H1 (cell line): ENCODE measurements around the gene ZNF555. TPM values are rescaled to one million over a fixed set of nuclear protein-coding genes. Genes with fewer than 3 reads are reported as not detected.

ENCODE experiments used
- CTCF ChIA-PET: fragments of 300-600 bp; sonication (Branson Sonifier 250); formaldehyde crosslinking; loops from one replicate; lab custom pipeline; 2021; ENCODE audit not compliant: partially characterized antibody; lab: Charles Lee
- POLR2A ChIA-PET: fragments of 300-600 bp; sonication (Branson Sonifier 250); formaldehyde crosslinking; loops from one replicate; lab custom pipeline; 2021; ENCODE audit warnings: inconsistent platforms; ENCODE audit not compliant: partially characterized antibody; lab: Charles Lee
- DNase-seq, 2 experiments: peaks; one replicate each; pipeline versions ENCODE4 v3.0.0 to v3.0.0-alpha.2; 2010 to 2022; ENCODE audit warnings: low spot score in 2 of 2, low read depth in 1 of 2, mixed read lengths in 1 of 2
- FAIRE-seq: peaks from 2 replicates; lab custom pipeline; 2011; peaks lifted over from hg19 to GRCh38; lab: Jason Lieb, UNC
- H2AFZ ChIP-seq: 2 replicates; pipeline ENCODE4 v1.8.1; 2012; ENCODE audit warnings: low read length, inconsistent platforms
- H2AK5ac ChIP-seq: 2 replicates; pipeline ENCODE4 v1.6.1; 2013; ENCODE audit warnings: low read depth, low read length
- H2BK120ac ChIP-seq: replicated peaks from 2 replicates; pipeline ENCODE3; 2013; ENCODE audit warnings: low read depth, low read length, inconsistent platforms
- H2BK12ac ChIP-seq: 2 replicates; pipeline ENCODE4 v1.6.1; 2013; ENCODE audit warnings: low read depth, low read length
- H2BK15ac ChIP-seq: 2 replicates; pipeline ENCODE4 v1.6.1; 2013; ENCODE audit warnings: low read length
- H2BK20ac ChIP-seq: 2 replicates; pipeline ENCODE4 v1.6.1; 2013; ENCODE audit warnings: low read length
- H2BK5ac ChIP-seq: 2 replicates; pipeline ENCODE4 v1.6.1; 2013; ENCODE audit warnings: low read depth, low read length
- H3K14ac ChIP-seq: 2 replicates; pipeline ENCODE4 v1.6.1; 2013; ENCODE audit warnings: inconsistent platforms; ENCODE audit not compliant: insufficient read length
- H3K18ac ChIP-seq: 2 replicates; pipeline ENCODE4 v1.6.1; 2013; ENCODE audit warnings: low read length; ENCODE audit errors: extremely low read depth
- H3K23ac ChIP-seq: 2 replicates; pipeline ENCODE4 v1.6.1; 2013; ENCODE audit warnings: inconsistent platforms; ENCODE audit not compliant: insufficient read length
- H3K23me2 ChIP-seq: 2 replicates; pipeline ENCODE4 v1.6.1; 2013; ENCODE audit warnings: low read depth, low read length
- H3K27ac ChIP-seq: 2 replicates; pipeline ENCODE4 v1.6.1; 2011; ENCODE audit warnings: low read depth, low read length, inconsistent platforms
- H3K27me3 ChIP-seq, 4 experiments: replicated peaks in 1 of 4; 1 replicate in 1 of 4; 2 replicates in 3 of 4; pipeline versions ENCODE4 v1.6.1 to v1.8.1; 2011 to 2013; ENCODE audit warnings: low read length in 3 of 4, mild to moderate bottlenecking in 3 of 4, inconsistent platforms in 2 of 4, mixed read lengths in 2 of 4, moderate library complexity in 1 of 4; ENCODE audit not compliant: control insufficient read depth in 3 of 4, insufficient read depth in 3 of 4; ENCODE audit errors: extremely low read depth in 1 of 4
- H3K36me3 ChIP-seq, 4 experiments: 2 replicates each; pipeline versions ENCODE4 v1.6.1 to v1.8.1; 2011 to 2013; ENCODE audit warnings: mild to moderate bottlenecking in 4 of 4, low read length in 3 of 4, moderate library complexity in 2 of 4, control low read depth in 1 of 4, inconsistent platforms in 1 of 4; ENCODE audit not compliant: insufficient read depth in 4 of 4, control insufficient read depth in 2 of 4
- H3K4ac ChIP-seq: replicated peaks from 2 replicates; pipeline ENCODE3; 2013; ENCODE audit warnings: low read length, low read depth, mixed read lengths, inconsistent platforms; ENCODE audit not compliant: insufficient read length
- H3K4me1 ChIP-seq, 4 experiments: replicated peaks in 1 of 4; 1 replicate in 1 of 4; 2 replicates in 3 of 4; pipeline versions ENCODE4 v1.6.1 to v1.8.1; 2011 to 2013; ENCODE audit warnings: low read length in 3 of 4, inconsistent platforms in 2 of 4, mixed read lengths in 1 of 4; ENCODE audit not compliant: insufficient read depth in 4 of 4, control insufficient read depth in 3 of 4
- H3K4me2 ChIP-seq, 2 experiments: 2 replicates each; pipeline versions ENCODE4 v1.6.1 to v1.8.1; 2011 to 2013; ENCODE audit warnings: low read depth in 2 of 2, low read length in 2 of 2, control low read depth in 1 of 2, inconsistent platforms in 1 of 2, mild to moderate bottlenecking in 1 of 2; ENCODE audit not compliant: insufficient read depth in 1 of 2
- H3K4me3 ChIP-seq, 4 experiments: fragments of 200-600, 300-600 bp in 1 of 4; sonication (generic), shearing (Covaris generic), sonication (Bioruptor Twin) in 1 of 4; 2 replicates each; pipeline versions ENCODE4 v1.5.1 to v1.8.1; 2011 to 2016; ENCODE audit warnings: low read length in 4 of 4, low read depth in 3 of 4, control low read depth in 2 of 4, inconsistent platforms in 2 of 4, mild to moderate bottlenecking in 2 of 4, mixed read lengths in 1 of 4, moderate library complexity in 1 of 4; ENCODE audit not compliant: insufficient read depth in 2 of 4; ENCODE audit errors: extremely low read depth in 1 of 4
- H3K56ac ChIP-seq: replicated peaks from 2 replicates; pipeline ENCODE3; 2013; ENCODE audit warnings: low read depth, mild to moderate bottlenecking, mixed read lengths, low read length, inconsistent platforms; ENCODE audit not compliant: insufficient read length
- H3K79me1 ChIP-seq: 2 replicates; pipeline ENCODE4 v1.6.1; 2013; ENCODE audit warnings: low read depth, low read length, control low read depth
- H3K79me2 ChIP-seq, 2 experiments: 2 replicates each; pipeline versions ENCODE4 v1.6.1 to v1.8.1; 2012 to 2013; ENCODE audit warnings: low read length in 2 of 2, mild to moderate bottlenecking in 2 of 2, inconsistent platforms in 1 of 2; ENCODE audit not compliant: insufficient read depth in 2 of 2, control insufficient read depth in 1 of 2
- H3K9ac ChIP-seq, 4 experiments: replicated peaks in 1 of 4; 1 replicate in 1 of 4; 2 replicates in 3 of 4; pipeline versions ENCODE4 v1.6.1 to v1.8.1; 2011 to 2013; ENCODE audit warnings: low read depth in 3 of 4, low read length in 3 of 4, control low read depth in 2 of 4, mild to moderate bottlenecking in 2 of 4, moderate library complexity in 2 of 4, inconsistent platforms in 1 of 4; ENCODE audit errors: extremely low read depth in 1 of 4
- H3K9me3 ChIP-seq, 2 experiments: 2 replicates each; pipeline versions ENCODE4 v1.6.1 to v1.8.1; 2012 to 2013; ENCODE audit warnings: mild to moderate bottlenecking in 2 of 2, moderate library complexity in 2 of 2, control low read depth in 1 of 2, inconsistent platforms in 1 of 2, low read depth in 1 of 2, low read length in 1 of 2, mixed read lengths in 1 of 2; ENCODE audit not compliant: insufficient read depth in 2 of 2
- H4K20me1 ChIP-seq, 2 experiments: replicated peaks in 1 of 2; 2 replicates each; pipeline versions ENCODE3 to v1.8.1; 2011 to 2013; ENCODE audit warnings: inconsistent platforms in 2 of 2, low read length in 2 of 2, mild to moderate bottlenecking in 1 of 2; ENCODE audit not compliant: insufficient read depth in 2 of 2, control insufficient read depth in 1 of 2
- H4K5ac ChIP-seq: 2 replicates; pipeline ENCODE4 v1.6.1; 2013; ENCODE audit warnings: low read length, low read depth, mixed read lengths, inconsistent platforms; ENCODE audit not compliant: insufficient read length
- H4K8ac ChIP-seq: 2 replicates; pipeline ENCODE4 v1.8.0; 2013; ENCODE audit warnings: mild to moderate bottlenecking, moderate library complexity, low read length, inconsistent platforms; ENCODE audit not compliant: insufficient read depth; ENCODE audit errors: extremely low read depth
- H4K91ac ChIP-seq: replicated peaks from 2 replicates; pipeline ENCODE3; 2013; ENCODE audit warnings: low read length, mixed read lengths, inconsistent platforms; ENCODE audit not compliant: insufficient read length
- CBX8 ChIP-seq: fragments of 300-800, 300-1000 bp; sonication (generic); IDR thresholded peaks from 2 replicates; pipeline ENCODE4 v1.7.1; 2016; ENCODE audit warnings: low read depth, low read length, borderline replicate concordance
- CREB1 ChIP-seq: IDR thresholded peaks from 2 replicates; pipeline ENCODE4 v1.6.1; 2012; ENCODE audit warnings: inconsistent platforms
- SRF ChIP-seq: IDR thresholded peaks from 2 replicates; pipeline ENCODE4 v1.6.1; 2011; ENCODE audit warnings: mild to moderate bottlenecking, low read depth, low read length, moderate library complexity
- TBP ChIP-seq: IDR thresholded peaks from 2 replicates; pipeline ENCODE4 v1.6.1; 2011; ENCODE audit warnings: low read depth, low read length, improper control_type of control experiment
- WGBS, 2 experiments: shearing (Covaris generic) in 1 of 2; methylation state at CpG; one replicate each; pipeline versions ENCODE4 v1.1.6 to v1.1.7; 2013 to 2015; ENCODE audit warnings: low lambda C conversion rate in 2 of 2, mixed read lengths in 2 of 2, inconsistent platforms in 1 of 2, low coverage in 1 of 2, missing lambda C conversion rate in 1 of 2; ENCODE audit not compliant: insufficient replicate concordance in 2 of 2, insufficient coverage in 1 of 2, insufficient read length in 1 of 2; ENCODE audit errors: extremely low coverage in 1 of 2, missing lambda C conversion rate in 1 of 2; 5-methylcytosine and 5-hydroxymethylcytosine counted together
- polyA plus RNA-seq, 7 experiments: library from polyadenylated mRNA; depleted of rRNA in 3 of 7; stranded (reverse) in 5 of 7; unstranded in 2 of 7; fragments of >200 nt in 5 of 7; fragments of 200-250 nt in 2 of 7; gene quantifications; 1 replicate in 5 of 7; 2 replicates in 1 of 7; 4 replicates in 1 of 7; pipeline versions ENCODE4 v1.2.1 to v1.2.3, GENCODE V29; 2011 to 2013; ENCODE audit warnings: missing spikeins in 2 of 7, mixed read lengths in 2 of 7
- total RNA-seq: library from RNA; stranded (reverse); fragmentation: NEBNext Ultra II Directional; extraction: Animal tissue kit (Norgen Biotek cat#: 25700); gene quantifications from 2 replicates; pipeline ENCODE4 v1.2.1, GENCODE V29; 2021

ZNF555 gene
- total and polyA plus RNA-seq, 2 of the 8 experiments (the other 6 are each of a cell fraction or from before 2014, with no cell fraction given): 1.6 to 5.7 TPM

DNA sequence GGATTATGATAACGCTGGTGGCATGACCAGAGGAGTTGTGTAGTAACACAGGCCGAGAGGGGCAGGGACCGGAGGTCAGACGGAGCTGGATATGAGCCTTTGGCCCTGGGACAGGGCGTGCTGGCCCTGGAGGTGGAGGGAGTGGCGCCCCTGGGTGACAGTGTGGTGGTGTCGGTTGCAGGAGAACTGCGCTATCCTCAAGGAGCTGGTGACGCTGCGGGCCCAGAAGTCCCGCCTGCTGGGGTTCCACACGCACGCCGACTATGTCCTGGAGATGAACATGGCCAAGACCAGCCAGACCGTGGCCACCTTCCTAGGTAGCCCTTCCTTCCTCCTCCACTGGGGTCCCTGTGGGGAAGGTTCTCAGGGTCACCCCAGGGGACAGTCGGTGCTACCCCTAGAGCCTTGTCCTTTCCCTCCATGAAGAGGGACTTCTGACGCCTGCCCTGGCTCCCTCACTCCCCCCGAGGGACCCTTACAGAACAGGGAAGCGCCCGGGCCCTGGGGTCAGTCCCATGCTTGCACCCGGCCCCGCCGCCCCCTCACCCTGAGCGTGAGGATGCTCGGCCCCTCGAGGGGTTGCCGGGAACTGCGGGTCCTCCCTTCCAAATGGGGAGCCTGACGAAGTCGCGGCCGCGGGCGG is 34.4 kb upstream of the ZNF555 start:
- no peak overlapping the region for H3K4ac ChIP-seq
- H3K56ac ChIP-seq: no peak overlapping the region
- H3K9me3 ChIP-seq: no peaks in the 10 kb centered on the region
- H2BK5ac ChIP-seq: no peak overlapping the region
- no peaks in the 10 kb centered on the region for H3K4me1 ChIP-seq
- H3K18ac ChIP-seq: no peak overlapping the region
- no peak overlapping the region for H2BK20ac ChIP-seq
- peaks cover 4% of the 10 kb centered on the region for H3K79me1 ChIP-seq
- peaks cover 6 to 26% of the 10 kb centered on the region in 2 experiments for H4K20me1 ChIP-seq
- DNase-seq: no peak
- H2BK12ac ChIP-seq: no peak overlapping the region
- no peak overlapping the region for H3K4me3 ChIP-seq
- no peak overlapping the region for H4K8ac ChIP-seq
- WGBS, 2 experiments: 96% methylated on average over 15 of the region's 34 CpGs; no CpG with 5 or more reads in 1 of the 2 experiments
- no peak overlapping the region for H4K5ac ChIP-seq
- H3K27ac ChIP-seq: no peak overlapping the region
- TF ChIP-seq SRF: no peak
- TF ChIP-seq CREB1: no peak
- no peak for TF ChIP-seq TBP
- no peak for TF ChIP-seq CBX8
- no peaks in the 10 kb centered on the region for H3K79me2 ChIP-seq
- ChIA-PET POLR2A (interaction anchor here (0.6 kb wide), 1 partner anchor 38 kb away, joined by 3 read pairs; no protein-coding TSS in a partner anchor), CTCF (interaction anchor here (0.6 kb wide), 1 partner anchor 145 kb away, joined by 3 read pairs; no protein-coding TSS in a partner anchor)
- H2AK5ac ChIP-seq: no peak overlapping the region
- peaks cover 5% of the 10 kb centered on the region; the same call in 1 of the 2 replicates for H3K23me2 ChIP-seq
- H3K23ac ChIP-seq: no peak overlapping the region
- no peak for FAIRE-seq
- no peak overlapping the region for H2AFZ ChIP-seq
- H2BK120ac ChIP-seq: no peak overlapping the region
- peaks cover 14 to 66% (median 58%) of the 10 kb centered on the region in 4 experiments; a peak in 7 of 8 replicates for H3K36me3 ChIP-seq
- H3K4me2 ChIP-seq: no peak overlapping the region
- no peak overlapping the region for H4K91ac ChIP-seq
- H3K9ac ChIP-seq: no peak overlapping the region
- no peaks in the 10 kb centered on the region for H3K27me3 ChIP-seq
- H2BK15ac ChIP-seq: no peak overlapping the region
- no peak overlapping the region for H3K14ac ChIP-seq
